ENCODE data around the gene DAGLA. TPM values are rescaled to one million over a fixed set of nuclear protein-coding genes. Genes with fewer than 3 reads are reported as not detected.

The DAGLA gene
- total RNA-seq, 1 experiment from 2014 or later, result 4.5 TPM

GRCh38 chr11:61775606-61776554, 95.7 kb downstream of the DAGLA start:
- Histone ChIP-seq H3K27me3 (ENCODE audit: insufficient read depth, low read length) (no peaks in the 10 kb centered on the region), H3K23me2 (ENCODE audit: insufficient read length, low read depth, low read length, poor library complexity, severe bottlenecking) (no peaks in the 10 kb centered on the region), H3K56ac (ENCODE audit: insufficient read length, low read depth, low read length) (no peak overlapping the region), H3K23ac (ENCODE audit: insufficient read length, low read depth, low read length) (no peak overlapping the region), H2BK5ac (ENCODE audit: insufficient read length, low read length) (no peak overlapping the region), H3K9me3 (ENCODE audit: control insufficient read depth, low read depth, low read length) (no peaks in the 10 kb centered on the region), H2BK120ac (ENCODE audit: low read depth, low read length, poor library complexity, severe bottlenecking) (no peak overlapping the region), H2BK15ac (ENCODE audit: low read depth, low read length) (no peak overlapping the region), H3K9ac (ENCODE audit: extremely low read depth, insufficient read length, low read length) (no peak overlapping the region), H3T11ph (ENCODE audit: low read length) (no peak overlapping the region), H3K27ac (ENCODE audit: insufficient read length, low read depth, low read length) (no peak overlapping the region), H3K4me1 (ENCODE audit: insufficient read depth, low read length) (no peaks in the 10 kb centered on the region), H3K4me2 (ENCODE audit: insufficient read depth, insufficient read length, low read length) (no peak overlapping the region), H4K20me1 (ENCODE audit: control insufficient read depth, insufficient read depth, insufficient read length) (no peaks in the 10 kb centered on the region), H3K18ac (ENCODE audit: insufficient read length, low read depth, low read length) (no peak overlapping the region), H3K4ac (ENCODE audit: low read depth, low read length) (no peak overlapping the region), H2BK20ac (ENCODE audit: low read depth, low read length, poor library complexity, severe bottlenecking) (no peak overlapping the region), H4K91ac (ENCODE audit: insufficient read length, low read depth, low read length) (no peak overlapping the region), H2AFZ (ENCODE audit: low read length) (no peak overlapping the region), H2BK12ac (ENCODE audit: insufficient read length, low read depth, low read length) (no peak overlapping the region), H2AK5ac (ENCODE audit: insufficient read length, low read length) (no peak overlapping the region), H4K5ac (ENCODE audit: insufficient read length, low read depth, low read length) (no peak overlapping the region), H4K8ac (replicated peaks; ENCODE audit: insufficient read length, low read depth, low read length) (no peak overlapping the region), H3K79me1 (ENCODE audit: insufficient read depth, low read depth, low read length, poor library complexity, severe bottlenecking) (no peaks in the 10 kb centered on the region), H3K79me2 (ENCODE audit: insufficient read depth, low read length) (no peaks in the 10 kb centered on the region), H3K14ac (ENCODE audit: insufficient read depth, low read length) (no peak overlapping the region; the same call in 1 of the 2 replicates)
- Mint-ChIP-seq H3K4me1 (peaks cover 23 to 30% of the 10 kb centered on the region in 2 experiments), H3K27me3 (ENCODE audit: low read depth) (peaks cover 2% of the 10 kb centered on the region; the same call in 1 of the 2 replicates), H3K27ac (peak overlapping the region in 2 of 3 experiments; percentile 87 to 90; a peak in 2 of 7 replicates), H3K36me3 (ENCODE audit: insufficient read depth in 1 of 3, low read depth in 3 of 3) (peaks cover 3 to 12% (median 10%) of the 10 kb centered on the region in 3 experiments), H3K4me3 (no peak overlapping the region; a peak in 1 of 5 replicates), H3K9me3 (peaks cover 0 to 5% of the 10 kb centered on the region in 2 experiments; a peak in 2 of 5 replicates)
- no peak for DNase-seq
- 100% methylated on average over 1 of the region's 20 CpGs for WGBS (ENCODE audit: extremely low coverage, insufficient read length, low lambda C conversion rate)
- no peak for TF ChIP-seq CTCF (conservative IDR thresholded peaks at IDR 0.05)

Measured in H9 (cell line).